Measurements from ENCODE around the gene LCMT2.
"Not testable (repeated sequence)": the region's sequence is repeated elsewhere in the genome, so short reads cannot be mapped to it uniquely, and the experiment has no call there.

LCMT2 gene

GRCh38 chr15:43325039-43325684 lies 5.2 kb downstream of the LCMT2 start:
- no peak overlapping the region for H3K4me3 Mint-ChIP-seq
- peaks cover 9% of the 10 kb centered on the region for H3K36me3 Mint-ChIP-seq
- H3K4me1 Mint-ChIP-seq: peaks cover 16% of the 10 kb centered on the region
- DNase-seq (ENCODE audit: low spot score in 2 of 2) (peak in 1 of 2 donors; percentile 59), ATAC-seq (peak; percentile 72)
- H3K27ac Mint-ChIP-seq: peak overlapping the region; percentile 32
- H3K9me3 Mint-ChIP-seq: no peaks in the 10 kb centered on the region

- Mint-ChIP-seq H3K27ac (no peak overlapping the region), H3K9me3 (no peaks in the 10 kb centered on the region), H3K4me1 (no peaks in the 10 kb centered on the region), H3K4me3 (no peak overlapping the region), H3K36me3 (no peaks in the 10 kb centered on the region)
- DNase-seq (ENCODE audit: low spot score in 2 of 2): no peak
- ATAC-seq: no peak
These were observed 11.2 kb downstream of the LCMT2 start for GRCh38 chr15:43318990-43319771.

DNA sequence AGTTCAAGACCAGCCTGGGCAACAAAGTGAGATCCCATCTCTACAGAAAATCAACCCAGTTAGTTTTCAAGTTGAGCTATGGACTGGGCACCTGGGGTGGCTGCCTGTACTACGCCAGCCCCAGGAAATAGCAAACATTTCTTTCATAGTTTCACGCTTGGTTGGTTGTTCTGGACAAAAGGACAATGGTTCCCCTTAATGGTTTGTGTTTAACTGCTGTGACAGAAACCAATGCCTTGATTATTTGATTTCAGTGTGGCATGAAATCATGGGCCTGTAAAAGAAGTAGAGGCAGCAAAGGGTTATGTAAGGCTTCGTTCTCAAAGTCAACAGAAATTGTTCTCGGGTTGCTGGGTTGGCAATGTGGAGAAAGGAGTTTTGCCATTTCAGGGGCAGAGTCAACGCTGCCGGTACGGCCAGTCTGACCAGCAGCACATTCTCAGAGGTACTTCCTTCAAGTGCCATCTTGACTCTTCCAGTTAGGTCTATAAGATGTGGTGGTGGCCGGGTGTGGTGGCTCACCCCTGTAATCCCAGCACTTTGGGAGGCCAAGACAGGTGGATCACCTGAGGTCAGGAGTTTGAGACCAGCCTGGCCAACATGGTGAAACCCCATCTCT lies 12.7 kb downstream of the LCMT2 start:
- H3K27ac Mint-ChIP-seq: no peak overlapping the region
- ATAC-seq: no peak
- no peaks in the 10 kb centered on the region for H3K9me3 Mint-ChIP-seq
- H3K4me3 Mint-ChIP-seq: no peak overlapping the region
- DNase-seq (ENCODE audit: low spot score in 2 of 2): no peak
- H3K36me3 Mint-ChIP-seq: no peaks in the 10 kb centered on the region
- no peaks in the 10 kb centered on the region for H3K4me1 Mint-ChIP-seq

DNA sequence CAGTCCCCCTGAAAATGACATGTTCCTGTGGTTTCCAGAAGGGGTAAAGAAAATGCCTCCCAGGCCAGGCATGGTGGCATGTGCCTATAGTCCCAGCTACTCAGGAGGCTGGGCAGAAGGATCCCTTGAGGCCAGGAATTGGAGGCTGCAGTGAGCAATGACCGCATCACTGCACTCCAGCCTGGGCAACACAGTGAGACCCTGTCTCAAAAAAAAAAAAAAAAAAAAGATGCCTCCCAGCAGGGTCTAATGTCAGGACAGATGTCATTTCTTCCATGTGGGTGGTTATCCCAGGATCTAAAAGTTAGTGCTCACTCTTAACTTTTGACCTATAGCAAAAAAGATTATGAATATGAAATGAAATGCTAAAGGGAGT lies 13.4 kb downstream of the LCMT2 start:
- ATAC-seq (no peak), DNase-seq (ENCODE audit: low spot score in 2 of 2) (no peak)
- H3K27ac Mint-ChIP-seq: no peak overlapping the region
- H3K4me3 Mint-ChIP-seq: no peak overlapping the region
- no peaks in the 10 kb centered on the region for H3K36me3 Mint-ChIP-seq
- H3K9me3 Mint-ChIP-seq: no peaks in the 10 kb centered on the region
- no peaks in the 10 kb centered on the region for H3K4me1 Mint-ChIP-seq

DNA sequence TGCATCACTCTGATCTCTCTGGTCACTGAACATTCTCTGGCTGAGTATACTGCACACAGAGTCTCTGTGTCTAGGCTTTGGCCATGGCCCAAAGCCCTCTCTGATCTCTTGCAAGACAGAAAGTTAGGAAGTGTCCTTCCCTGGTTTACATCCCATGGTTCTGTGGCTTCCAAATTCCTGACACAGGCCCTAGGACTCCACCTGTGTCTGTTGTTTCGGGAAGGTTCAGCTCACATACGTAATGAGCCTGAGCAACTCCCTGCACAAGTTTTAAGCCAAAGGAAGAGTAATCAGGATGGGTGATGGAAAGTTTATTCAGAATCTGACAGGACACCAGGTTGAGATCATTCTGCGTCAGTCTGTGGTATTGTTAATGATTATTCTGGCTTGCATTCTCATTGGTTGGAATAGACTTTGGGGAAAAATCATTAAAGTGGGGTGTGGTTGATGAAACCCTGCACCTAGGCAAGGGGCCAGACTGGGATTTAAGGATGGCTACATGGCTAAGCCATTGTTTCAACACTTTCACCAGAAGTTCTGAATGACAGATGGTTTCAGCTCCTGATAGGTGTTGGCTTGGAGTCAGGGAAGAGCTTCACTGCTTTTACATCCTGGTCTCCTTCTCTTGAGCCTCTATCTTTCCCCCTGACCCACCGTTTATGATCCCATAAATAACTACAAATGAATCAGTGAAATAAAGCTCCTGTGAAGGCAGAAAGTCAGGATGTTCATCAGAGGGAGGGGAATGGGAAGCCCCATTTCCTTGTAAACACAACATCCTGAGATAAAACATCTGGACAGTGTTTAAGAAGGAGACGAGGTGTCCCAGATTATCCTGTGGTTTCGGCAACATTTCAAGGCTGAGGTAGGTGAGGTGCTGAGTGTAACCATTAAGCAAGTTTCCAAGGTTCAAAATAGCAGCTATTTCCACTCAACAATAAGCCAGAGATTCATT lies 14.1 kb downstream of the LCMT2 start:
- H3K4me1 Mint-ChIP-seq: no peaks in the 10 kb centered on the region
- H3K36me3 Mint-ChIP-seq: no peaks in the 10 kb centered on the region
- H3K27ac Mint-ChIP-seq: no peak overlapping the region
- no peak overlapping the region for H3K4me3 Mint-ChIP-seq
- H3K9me3 Mint-ChIP-seq: no peaks in the 10 kb centered on the region
- no peak for DNase-seq (ENCODE audit: low spot score in 2 of 2)
- no peak for ATAC-seq

DNA sequence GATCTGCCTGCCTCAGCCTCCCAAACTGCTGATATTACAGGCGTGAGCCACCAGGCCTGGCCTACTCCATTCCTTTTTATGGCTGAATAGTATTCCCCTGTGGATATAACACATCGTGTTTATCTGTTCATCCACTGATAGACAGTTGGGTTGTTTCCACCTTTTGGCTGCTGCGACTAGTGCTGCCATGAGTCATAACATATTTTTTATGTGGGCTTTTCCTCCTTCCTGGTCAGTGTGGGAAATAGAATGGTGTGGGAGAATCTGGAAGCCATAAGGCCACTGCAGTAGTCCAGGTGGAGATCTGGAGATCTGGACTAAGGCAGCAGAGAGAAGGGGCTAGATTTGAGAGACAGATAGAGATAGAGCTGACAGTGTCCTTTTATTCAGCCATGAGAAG lies 16.2 kb downstream of the LCMT2 start:
- H3K36me3 Mint-ChIP-seq: no peaks in the 10 kb centered on the region
- ATAC-seq (no peak), DNase-seq (ENCODE audit: low spot score in 2 of 2) (no peak)
- no peaks in the 10 kb centered on the region for H3K4me1 Mint-ChIP-seq
- no peak overlapping the region for H3K27ac Mint-ChIP-seq
- H3K9me3 Mint-ChIP-seq: no peaks in the 10 kb centered on the region
- H3K4me3 Mint-ChIP-seq: no peak overlapping the region

GRCh38 chr15:43312378-43312777 lies 18.0 kb downstream of the LCMT2 start:
- DNase-seq (ENCODE audit: low spot score in 2 of 2) (no peak), ATAC-seq (no peak)
- Mint-ChIP-seq H3K4me1 (no peaks in the 10 kb centered on the region), H3K4me3 (no peak overlapping the region), H3K36me3 (no peaks in the 10 kb centered on the region), H3K27ac (no peak overlapping the region), H3K9me3 (no peaks in the 10 kb centered on the region)

DNA sequence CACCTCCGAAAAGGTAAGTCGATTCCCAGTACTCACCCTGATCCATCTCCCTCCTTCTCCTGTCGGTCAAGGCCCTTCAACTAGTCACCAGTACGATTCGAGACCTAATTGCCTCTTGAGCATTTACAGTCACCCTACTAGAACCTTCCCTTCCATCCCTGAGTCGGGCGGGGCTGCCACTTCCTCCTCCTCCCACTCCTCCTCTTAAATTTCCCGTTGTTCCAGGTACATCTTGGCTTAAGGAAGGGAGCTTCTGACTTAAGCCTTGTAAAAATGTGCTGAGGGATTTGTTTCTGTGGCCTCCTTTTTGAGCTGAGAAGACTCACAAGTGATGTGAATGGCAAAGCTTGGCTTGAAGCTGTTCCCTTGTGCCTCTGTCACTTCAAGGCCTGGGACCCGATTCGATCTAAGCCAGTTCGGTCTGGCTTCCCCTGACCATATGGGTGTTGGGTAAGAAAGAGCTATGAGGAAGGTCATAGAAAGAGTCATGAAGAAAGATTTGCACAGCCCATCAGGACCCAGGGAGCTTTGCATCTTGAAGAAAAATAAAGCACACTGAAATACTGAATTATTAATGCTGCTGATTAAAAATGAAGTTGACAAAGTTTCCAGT lies 28.1 kb downstream of the LCMT2 start, which contains the start of gene TGM7:
TGM7 (minus strand) TSS at position 51 of the 613 bp plus-strand sequence.
- ATAC-seq: no peak
- H3K27ac Mint-ChIP-seq: no peak within 1 kb of the TSS
- H3K36me3 Mint-ChIP-seq: no peaks in the 10 kb centered on the region
- no peak for DNase-seq (ENCODE audit: low spot score in 2 of 2)
- no peaks in the 10 kb centered on the region for H3K9me3 Mint-ChIP-seq
- H3K4me1 Mint-ChIP-seq: no peaks in the 10 kb centered on the region
- H3K4me3 Mint-ChIP-seq: no peak within 1 kb of the TSS

GRCh38 chr15:43299884-43300283 lies 30.5 kb downstream of the LCMT2 start:
- no peak for ATAC-seq
- Mint-ChIP-seq H3K4me1 (no peaks in the 10 kb centered on the region), H3K36me3 (no peaks in the 10 kb centered on the region), H3K9me3 (no peaks in the 10 kb centered on the region), H3K4me3 (no peak overlapping the region), H3K27ac (no peak overlapping the region)
- DNase-seq (ENCODE audit: low spot score in 2 of 2): no peak

- no peak for ATAC-seq
- H3K4me3 Mint-ChIP-seq: no peak overlapping the region
- no peak overlapping the region for H3K27ac Mint-ChIP-seq
- H3K4me1 Mint-ChIP-seq: no peaks in the 10 kb centered on the region
- DNase-seq (ENCODE audit: low spot score in 2 of 2): no peak
- H3K36me3 Mint-ChIP-seq: no peaks in the 10 kb centered on the region
- H3K9me3 Mint-ChIP-seq: no peaks in the 10 kb centered on the region
These were observed 31.0 kb downstream of the LCMT2 start for GRCh38 chr15:43299411-43299810.

DNA sequence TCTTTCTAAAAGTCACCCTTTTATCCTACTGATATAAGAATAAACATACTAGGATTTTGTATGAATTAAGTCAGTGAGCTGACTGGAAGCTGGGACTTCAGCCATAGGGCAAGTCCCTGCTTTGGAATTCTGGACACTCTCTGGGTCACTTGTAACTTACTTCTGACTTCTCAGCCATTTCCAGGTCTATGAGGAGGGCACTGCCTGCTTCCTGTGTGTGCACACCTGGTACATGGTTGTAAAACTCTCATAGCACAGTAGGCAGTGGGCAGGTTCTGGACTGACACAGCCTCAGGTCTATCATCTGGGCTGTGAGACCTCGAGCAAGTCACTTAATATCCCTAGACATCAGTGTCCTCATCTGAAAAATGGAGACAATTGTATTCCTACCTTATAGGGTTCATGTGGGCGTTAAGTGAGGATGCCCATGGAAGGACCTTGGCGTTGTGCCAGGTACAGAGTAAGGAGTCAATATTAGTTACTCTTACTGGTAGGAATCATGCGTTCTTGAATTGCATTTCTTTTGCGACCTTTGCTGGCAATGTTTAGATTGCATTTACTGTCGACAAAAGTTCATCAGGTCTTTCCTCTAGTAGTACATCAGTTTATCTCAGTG lies 36.2 kb downstream of the LCMT2 start:
- Mint-ChIP-seq H3K27ac (no peak overlapping the region), H3K9me3 (no peaks in the 10 kb centered on the region), H3K36me3 (no peaks in the 10 kb centered on the region), H3K4me1 (no peaks in the 10 kb centered on the region), H3K4me3 (no peak overlapping the region)
- DNase-seq (ENCODE audit: low spot score in 2 of 2) (no peak), ATAC-seq (no peak)

DNA sequence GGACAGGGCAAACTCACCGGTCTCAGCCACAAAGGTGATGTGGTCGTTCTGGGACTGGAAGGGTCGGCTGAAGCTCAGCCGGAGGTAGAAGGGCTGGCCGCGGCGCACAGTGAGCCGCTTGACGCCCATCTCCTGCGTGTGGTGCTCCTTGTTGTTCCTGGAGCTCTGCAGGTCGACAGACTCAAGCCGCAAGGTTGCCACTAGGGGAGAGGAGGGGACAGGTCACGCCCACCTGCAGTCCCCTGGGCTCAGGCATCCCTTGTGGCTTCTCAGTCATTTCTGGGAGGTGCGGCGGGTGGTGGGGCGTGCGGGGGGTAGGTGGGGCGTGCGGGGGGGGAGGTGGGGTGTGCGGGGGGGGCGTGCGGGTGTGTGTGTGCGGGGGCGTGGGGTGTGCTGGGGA lies 36.9 kb downstream of the LCMT2 start:
- no peak overlapping the region for H3K4me3 Mint-ChIP-seq
- no peaks in the 10 kb centered on the region for H3K36me3 Mint-ChIP-seq
- ATAC-seq (peak; percentile 32), DNase-seq (ENCODE audit: low spot score in 2 of 2) (no peak)
- H3K9me3 Mint-ChIP-seq: no peaks in the 10 kb centered on the region
- no peak overlapping the region for H3K27ac Mint-ChIP-seq
- no peaks in the 10 kb centered on the region for H3K4me1 Mint-ChIP-seq

DNA sequence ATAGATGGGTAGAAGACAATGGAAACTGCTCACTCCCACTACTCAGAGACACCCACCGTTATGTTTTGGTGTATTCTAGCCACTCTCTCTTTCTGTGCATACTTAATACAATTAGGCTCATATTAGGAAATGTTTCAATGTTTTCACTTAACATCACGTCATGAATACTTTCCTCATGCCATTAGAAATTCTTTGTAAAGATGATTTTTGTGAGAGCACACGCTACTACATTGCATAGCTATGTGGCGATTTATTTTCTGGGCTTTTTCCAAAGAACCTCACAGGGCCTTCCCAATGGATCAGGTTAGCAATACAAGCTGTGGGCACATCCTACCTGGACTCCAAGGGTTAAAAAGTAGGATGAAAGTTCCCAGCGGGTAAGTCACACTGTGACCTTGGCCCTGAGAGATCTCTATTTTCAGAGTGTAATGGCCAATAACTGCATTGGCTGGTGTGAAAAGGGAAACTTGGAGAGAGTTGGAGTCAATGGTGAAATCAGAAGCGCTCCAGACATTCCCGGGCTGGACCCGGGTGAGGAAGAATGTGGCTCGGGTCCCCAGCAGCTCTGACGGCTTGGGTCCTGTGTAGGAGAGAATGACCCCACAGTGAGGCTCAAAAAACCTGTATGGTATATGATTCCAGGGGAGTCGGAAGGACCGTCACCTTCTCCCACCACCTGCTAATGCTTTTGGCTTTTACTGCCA lies 37.8 kb downstream of the LCMT2 start:
- no peak overlapping the region for H3K27ac Mint-ChIP-seq
- no peak for ATAC-seq

DNA sequence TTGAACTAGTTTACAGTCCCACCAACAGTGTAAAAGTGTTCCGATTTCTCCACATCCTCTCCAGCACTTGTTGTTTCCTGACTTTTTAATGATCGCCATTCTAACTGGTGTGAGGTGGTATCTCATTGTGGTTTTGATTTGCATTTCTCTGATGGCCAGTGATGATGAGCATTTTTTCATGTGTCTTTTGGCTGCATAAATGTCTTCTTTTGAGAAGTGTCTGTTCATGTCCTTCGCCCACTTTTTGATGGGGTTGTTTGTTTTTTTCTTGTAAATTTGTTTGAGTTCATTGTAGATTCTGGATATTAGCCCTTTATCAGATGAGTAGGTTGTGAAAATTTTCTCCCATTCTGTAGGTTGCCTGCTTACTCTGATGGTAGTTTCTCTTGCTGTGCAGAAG lies 40.7 kb downstream of the LCMT2 start:
- H3K9me3 Mint-ChIP-seq; DNase-seq (ENCODE audit: low spot score in 2 of 2); H3K36me3 Mint-ChIP-seq; ATAC-seq; H3K4me3 Mint-ChIP-seq; H3K27ac Mint-ChIP-seq; H3K4me1 Mint-ChIP-seq: not testable (repeated sequence)

More for the DNA sequence above, 37.8 kb downstream of the LCMT2 start:
- Mint-ChIP-seq H3K36me3 (no peaks in the 10 kb centered on the region), H3K9me3 (no peaks in the 10 kb centered on the region), H3K4me3 (no peak overlapping the region), H3K4me1 (no peaks in the 10 kb centered on the region)
- no peak for DNase-seq (ENCODE audit: low spot score in 2 of 2)
